Heart right ventricle (tissue), 16 donors: ENCODE results near the gene FAM193B. TPM values are rescaled to one million over a fixed set of nuclear protein-coding genes. Genes with fewer than 3 reads are reported as not detected.

ENCODE experiments used
- ATAC-seq, 8 donors: fragments of 200-7000 bp; cut with Tn5 transposase; one replicate each; pipeline ENCODE4 v1.9.1; 2020; ENCODE audit warnings: mild to moderate bottlenecking in 8 of 8, moderate library complexity in 8 of 8, moderate number of reproducible peaks in 1 of 8
- DNase-seq, 2 donors: peaks; one replicate each; pipeline ENCODE4 v3.0.0-alpha.2; 2020
- H3K27ac ChIP-seq, 10 donors: fragments of 200-600 bp; sonication (generic) in 2 of 10; one replicate each; pipeline versions ENCODE4 v1.5.0 to v1.8.0; 2020 to 2022; ENCODE audit warnings: mild to moderate bottlenecking in 3 of 10
- H3K27me3 ChIP-seq, 7 donors: fragments of 200-600 bp; one replicate each; pipeline ENCODE4 v1.8.0; 2021 to 2022; ENCODE audit warnings: mild to moderate bottlenecking in 2 of 7
- H3K36me3 ChIP-seq, 9 donors: fragments of 200-600 bp; sonication (generic) in 1 of 9; one replicate each; pipeline versions ENCODE4 v1.5.0 to v1.8.0; 2020 to 2022; ENCODE audit warnings: mild to moderate bottlenecking in 2 of 9
- H3K4me1 ChIP-seq, 9 donors: fragments of 200-600 bp; sonication (generic) in 1 of 9; one replicate each; pipeline versions ENCODE4 v1.5.0 to v1.8.0; 2020 to 2022; ENCODE audit warnings: mild to moderate bottlenecking in 4 of 9
- H3K4me3 ChIP-seq, 10 donors: fragments of 200-600 bp; sonication (generic) in 2 of 10; one replicate each; pipeline versions ENCODE4 v1.5.0 to v1.8.0; 2020 to 2022; ENCODE audit warnings: mild to moderate bottlenecking in 7 of 10, moderate library complexity in 2 of 10
- H3K9me3 ChIP-seq, 11 donors: fragments of 200-600 bp in 10 of 11; sonication (generic) in 2 of 11; one replicate each; pipeline versions ENCODE4 v1.5.0 to v1.8.0; 2013 to 2022; ENCODE audit warnings: mild to moderate bottlenecking in 2 of 11, control low read depth in 1 of 11, moderate library complexity in 1 of 11
- CTCF ChIP-seq, 9 donors: fragments of 200-600 bp; sonication (generic) in 2 of 9; IDR thresholded peaks; one replicate each; pipeline versions ENCODE4 v1.5.0 to v1.8.0; 2021 to 2022; ENCODE audit warnings: antibody characterized with exemption in 9 of 9, mild to moderate bottlenecking in 5 of 9, moderate library complexity in 1 of 9
- WGBS, 2 donors: extraction: QIAGEN DNeasy Blood & Tissue Kit; methylation state at CpG; one replicate each; pipeline ENCODE4 v1.1.7; 2013; ENCODE audit warnings: inconsistent platforms in 1 of 2; 5-methylcytosine and 5-hydroxymethylcytosine counted together
- intact Hi-C, 10 donors: fragments of 100-400 bp; cut with DNase I; formaldehyde crosslinking; loops; one replicate each; pipeline versions ENCODE4 v1.11.1 to v1.14.2; 2022
- polyA plus RNA-seq, 2 donors: library from polyadenylated mRNA; stranded (reverse); fragments of 200-250 nt; gene quantifications; one replicate each; pipeline ENCODE4 v1.2.3, GENCODE V29; 2013
- total RNA-seq, 10 donors: library from RNA; stranded (reverse); fragmentation: NEBNext Ultra II Directional in 3 of 10; extraction: Animal tissue kit (Norgen Biotek cat#: 25700) in 3 of 10; gene quantifications; one replicate each; pipeline versions ENCODE4 v1.2.1 to v1.2.4, GENCODE V29; 2021 to 2023
- donor health status: Arrhythmogenic right ventricular cardiomyopathy.
- donor health status: ischemic (EF 13 %, LVEDD 7.1; RV severe dilation, severe dysfunction).
- donor health status: healthy with polysubstance abuse.
- donor health status: DM: no; HTN: yes; CAD: no.
- donor health status: DM: no; HTN: no; CAD: no.
- donor health status: ischemic (EF 25% LVEDD 6.9; RV normal size, moderate dysfunction).
- donor health status: ischemic (EF 25% LVEDD 5.7; RV mildly dilated, moderate dysfunction).
- donor health status: healthy.
- donor health status: DM: yes; HTN: yes; CAD: no.
- donor health status: Ischemic cardiomyopathy.
- donor health status: ischemic (EF 35%, LVEDD 5.7; RV mildly dilated, moderate dysfunction).
- donor health status: nonischemic (EF 11% LVEDD 7.7; RV severe dilation, severe dysfunction).
- donor health status: DM: yes; HTN: yes; CAD: no.
- donor health status: PGD.
- donor health status: ischemic (EF 29% LVEDD 5.4; RV normal size, mild dysfunction).
- donor health status: nonischemic (EF 23%, LVEDD 6.1; RV moderate dilation, normal function).

FAM193B gene
- total and polyA plus RNA-seq, 12 donors = 14.1 to 201 (median 21.7) TPM

GRCh38 chr5:177483994-177484901, 70.1 kb downstream of the FAM193B start:
- WGBS, 2 donors = 89 to 91% methylated on average over 22 of the region's 22 CpGs
- Histone ChIP-seq H3K36me3 (peaks cover 0 to 74% (median 32%) of the 10 kb centered on the region in 9 donors), H3K9me3 (no peaks in the 10 kb centered on the region), H3K4me1 (peaks cover 0 to 18% (median 10%) of the 10 kb centered on the region in 9 donors), H3K4me3 (no peak overlapping the region), H3K27ac (no peak overlapping the region), H3K27me3 (no peaks in the 10 kb centered on the region)
- no peak for DNase-seq
- ATAC-seq = no peak
- no peak for TF ChIP-seq CTCF (IDR thresholded peaks at IDR 0.05)
- intact Hi-C loops = no loop called here

GRCh38 chr5:177483042-177483441, 71.3 kb downstream of the FAM193B start:
- ATAC-seq (no peak), DNase-seq (no peak)
- Histone ChIP-seq H3K4me1 (peaks cover 0 to 30% (median 21%) of the 10 kb centered on the region in 9 donors), H3K27me3 (no peaks in the 10 kb centered on the region), H3K36me3 (peaks cover 0 to 62% (median 22%) of the 10 kb centered on the region in 9 donors), H3K4me3 (no peak overlapping the region), H3K9me3 (no peaks in the 10 kb centered on the region), H3K27ac (no peak overlapping the region)
- WGBS, 2 donors = 95 to 98% methylated on average over 9 of the region's 9 CpGs
- no peak for TF ChIP-seq CTCF (IDR thresholded peaks at IDR 0.05)
- intact Hi-C loops = no loop called here

- no peak for TF ChIP-seq CTCF (IDR thresholded peaks at IDR 0.05)
- Histone ChIP-seq H3K9me3 (no peaks in the 10 kb centered on the region), H3K27ac (no peak overlapping the region), H3K4me1 (peaks cover 0 to 32% (median 23%) of the 10 kb centered on the region in 9 donors), H3K4me3 (no peak overlapping the region), H3K36me3 (peaks cover 0 to 55% (median 15%) of the 10 kb centered on the region in 9 donors), H3K27me3 (no peaks in the 10 kb centered on the region)
- no peak for DNase-seq
- intact Hi-C loops = no loop called here
- ATAC-seq = no peak
- WGBS, 2 donors = 92 to 94% methylated on average over 10 of the region's 10 CpGs
Measured at GRCh38 chr5:177482359-177482795, 72.0 kb downstream of the FAM193B start.

GRCh38 chr5:177479774-177480173, 74.6 kb downstream of the FAM193B start:
- no peaks in the 10 kb centered on the region for H3K9me3 ChIP-seq
- intact Hi-C loops = no loop called here
- H3K27ac ChIP-seq = peak overlapping the region in 9 of 10 donors; percentile 14 to 80 (median 62)
- ATAC-seq = peak; percentile 4 to 38 (median 24)
- H3K4me1 ChIP-seq = peaks cover 0 to 43% (median 28%) of the 10 kb centered on the region in 9 donors
- 24 to 33% methylated on average over 14 of the region's 14 CpGs for WGBS, 2 donors
- no peak for TF ChIP-seq CTCF (IDR thresholded peaks at IDR 0.05)
- H3K36me3 ChIP-seq = peaks cover 0 to 30% (median 6%) of the 10 kb centered on the region in 9 donors
- peaks cover 0 to 10% (median 1%) of the 10 kb centered on the region in 7 donors for H3K27me3 ChIP-seq
- DNase-seq = no peak
- no peak overlapping the region for H3K4me3 ChIP-seq
